BJ (cell line): ENCODE results near the gene AKT2. TPM values are rescaled to one million over a fixed set of nuclear protein-coding genes. Genes with fewer than 3 reads are reported as not detected.

ENCODE experiments used
- CTCF ChIA-PET: fragments of 350-600 bp; formaldehyde crosslinking; extraction: SDS; loops from one replicate; lab custom pipeline; 2021; ENCODE audit warnings: antibody characterized with exemption, inconsistent platforms; lab: Yijun Ruan, JAX
- POLR2A ChIA-PET: fragments of 300-600 bp; sonication (Branson Sonifier 250); formaldehyde crosslinking; extraction: SDS; loops from one replicate; lab custom pipeline; 2021; ENCODE audit warnings: antibody characterized with exemption; lab: Charles Lee
- DNase-seq: peaks from one replicate; pipeline ENCODE4 v3.0.0-alpha.2; 2011; ENCODE audit warnings: low read depth
- H3K27me3 ChIP-seq: 2 replicates; pipeline ENCODE4 v1.6.0; 2011; ENCODE audit warnings: low read length; ENCODE audit not compliant: control insufficient read depth, insufficient read depth
- H3K36me3 ChIP-seq: 2 replicates; pipeline ENCODE4 v1.5.1; 2011; ENCODE audit warnings: low read length; ENCODE audit not compliant: control insufficient read depth, insufficient read depth
- H3K4me3 ChIP-seq: 2 replicates; pipeline ENCODE4 v1.5.1; 2011; ENCODE audit warnings: low read depth, mild to moderate bottlenecking, control low read depth, low read length
- CTCF ChIP-seq: IDR thresholded peaks from 2 replicates; pipeline ENCODE4 v1.5.1; 2011; ENCODE audit warnings: low read depth, mild to moderate bottlenecking, control low read depth, inconsistent platforms, low read length, moderate library complexity; ENCODE audit not compliant: insufficient read depth
- polyA plus RNA-seq: library from polyadenylated mRNA; depleted of rRNA; stranded (reverse); fragments of >200 nt; gene quantifications from 2 replicates; pipeline ENCODE4 v1.2.3, GENCODE V29; 2011

AKT2 gene
- polyA plus RNA-seq, 1 experiment = 162 TPM

GRCh38 chr19:40282920-40283319 lies 2.2 kb downstream of the AKT2 start:
- ChIA-PET CTCF (interaction anchor here (1.2 to 2.2 kb wide), 2 partner anchors 22 to 320 kb away, joined by 3 to 6 read pairs; no protein-coding TSS in a partner anchor), POLR2A (interaction anchor here (0.6 kb wide), 1 partner anchor 943 kb away, joined by 4 read pairs; no protein-coding TSS in a partner anchor)
- H3K36me3 ChIP-seq = 0 out of 2 replicates have a peak, but pooled peaks cover 2% of the 10 kb centered on the region
- no peak overlapping the region; the same call in 1 of the 2 replicates for H3K4me3 ChIP-seq
- DNase-seq = peak; percentile 31
- TF ChIP-seq CTCF = no peak
- H3K27me3 ChIP-seq = no peaks in the 10 kb centered on the region

- Histone ChIP-seq H3K4me3 (no peak overlapping the region), H3K36me3 (0 out of 2 replicates have a peak, but pooled peaks cover 2% of the 10 kb centered on the region), H3K27me3 (no peaks in the 10 kb centered on the region)
- DNase-seq = no peak
- ChIA-PET POLR2A (interaction anchor here (0.5 to 0.6 kb wide), 2 partner anchors 107 to 944 kb away, joined by 4 read pairs; no protein-coding TSS in a partner anchor), CTCF (interaction anchor here (0.6 to 2.2 kb wide), 3 partner anchors 23 to 321 kb away, joined by 3 to 6 read pairs (median 3); no protein-coding TSS in a partner anchor)
- TF ChIP-seq CTCF = no peak
Observed at GRCh38 chr19:40282209-40282580, 3.0 kb downstream of the AKT2 start.

- Histone ChIP-seq H3K36me3 (0 out of 2 replicates have a peak, but pooled peaks cover 2% of the 10 kb centered on the region), H3K27me3 (no peaks in the 10 kb centered on the region), H3K4me3 (no peak overlapping the region)
- no peak for DNase-seq
- TF ChIP-seq CTCF = no peak
- CTCF ChIA-PET = interaction anchor here (0.6 to 1.2 kb wide), 2 partner anchors 152 to 322 kb away, joined by 3 read pairs; no protein-coding TSS in a partner anchor
- POLR2A ChIA-PET = interaction anchor here (0.5 kb wide), 1 partner anchor 106 kb away, joined by 4 read pairs; no protein-coding TSS in a partner anchor
Observed at GRCh38 chr19:40281381-40282208, 3.5 kb downstream of the AKT2 start.

- 0 out of 2 replicates have a peak, but pooled peaks cover 2% of the 10 kb centered on the region for H3K36me3 ChIP-seq
- no peaks in the 10 kb centered on the region for H3K27me3 ChIP-seq
- no peak overlapping the region for H3K4me3 ChIP-seq
- ChIA-PET POLR2A (no interaction called here), CTCF (no interaction called here)
- DNase-seq = no peak
- TF ChIP-seq CTCF = no peak
Observed at GRCh38 chr19:40280608-40281221, 4.4 kb downstream of the AKT2 start.
